GM23248 (cell line): ENCODE results near the gene AKIRIN1.

Source experiments
- EZH2 ChIP-seq: fragments of 200-600 bp; sonication (generic); IDR thresholded peaks from 2 replicates; pipeline ENCODE4 v1.6.1; 2018; ENCODE audit warnings: antibody characterized with exemption, mild to moderate bottlenecking; ENCODE audit not compliant: insufficient read depth, poor library complexity, severe bottlenecking
- EZH2phosphoT487 ChIP-seq: fragments of 200-600 bp; sonication (generic); IDR thresholded peaks from 2 replicates; pipeline ENCODE4 v1.6.1; 2018; ENCODE audit warnings: antibody characterized with exemption, moderate library complexity, mild to moderate bottlenecking, low read depth; ENCODE audit not compliant: insufficient read depth

GRCh38 chr1:38942664-38943428 is 48.2 kb upstream of the AKIRIN1 start:
- TF ChIP-seq EZH2phosphoT487: no peak
- no peak for TF ChIP-seq EZH2
